ENCODE results near the gene DCAF5. TPM values are rescaled to one million over a fixed set of nuclear protein-coding genes. Genes with fewer than 3 reads are reported as not detected.

DCAF5 gene, protein sequence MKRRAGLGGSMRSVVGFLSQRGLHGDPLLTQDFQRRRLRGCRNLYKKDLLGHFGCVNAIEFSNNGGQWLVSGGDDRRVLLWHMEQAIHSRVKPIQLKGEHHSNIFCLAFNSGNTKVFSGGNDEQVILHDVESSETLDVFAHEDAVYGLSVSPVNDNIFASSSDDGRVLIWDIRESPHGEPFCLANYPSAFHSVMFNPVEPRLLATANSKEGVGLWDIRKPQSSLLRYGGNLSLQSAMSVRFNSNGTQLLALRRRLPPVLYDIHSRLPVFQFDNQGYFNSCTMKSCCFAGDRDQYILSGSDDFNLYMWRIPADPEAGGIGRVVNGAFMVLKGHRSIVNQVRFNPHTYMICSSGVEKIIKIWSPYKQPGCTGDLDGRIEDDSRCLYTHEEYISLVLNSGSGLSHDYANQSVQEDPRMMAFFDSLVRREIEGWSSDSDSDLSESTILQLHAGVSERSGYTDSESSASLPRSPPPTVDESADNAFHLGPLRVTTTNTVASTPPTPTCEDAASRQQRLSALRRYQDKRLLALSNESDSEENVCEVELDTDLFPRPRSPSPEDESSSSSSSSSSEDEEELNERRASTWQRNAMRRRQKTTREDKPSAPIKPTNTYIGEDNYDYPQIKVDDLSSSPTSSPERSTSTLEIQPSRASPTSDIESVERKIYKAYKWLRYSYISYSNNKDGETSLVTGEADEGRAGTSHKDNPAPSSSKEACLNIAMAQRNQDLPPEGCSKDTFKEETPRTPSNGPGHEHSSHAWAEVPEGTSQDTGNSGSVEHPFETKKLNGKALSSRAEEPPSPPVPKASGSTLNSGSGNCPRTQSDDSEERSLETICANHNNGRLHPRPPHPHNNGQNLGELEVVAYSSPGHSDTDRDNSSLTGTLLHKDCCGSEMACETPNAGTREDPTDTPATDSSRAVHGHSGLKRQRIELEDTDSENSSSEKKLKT
- total RNA-seq, result 11.5 and 12.3 TPM in 2 replicates

DNA sequence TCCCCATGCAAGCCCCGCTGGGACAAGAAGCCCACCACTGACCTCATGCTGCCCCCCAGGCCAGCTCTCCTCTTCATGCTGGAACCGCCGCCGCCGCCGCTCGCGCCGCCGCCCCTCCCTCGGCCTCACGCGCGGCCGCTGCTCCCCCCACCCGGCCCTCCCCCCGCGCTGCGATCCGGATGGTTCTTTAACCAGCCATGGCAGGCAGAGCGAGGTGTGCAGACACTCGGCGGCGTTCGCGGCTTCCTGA lies at the start of gene DCAF5:
DCAF5 (minus strand) TSS at position 218 of the 250 bp plus-strand sequence; CDS start at position 77, 141 bp downstream.

DNA sequence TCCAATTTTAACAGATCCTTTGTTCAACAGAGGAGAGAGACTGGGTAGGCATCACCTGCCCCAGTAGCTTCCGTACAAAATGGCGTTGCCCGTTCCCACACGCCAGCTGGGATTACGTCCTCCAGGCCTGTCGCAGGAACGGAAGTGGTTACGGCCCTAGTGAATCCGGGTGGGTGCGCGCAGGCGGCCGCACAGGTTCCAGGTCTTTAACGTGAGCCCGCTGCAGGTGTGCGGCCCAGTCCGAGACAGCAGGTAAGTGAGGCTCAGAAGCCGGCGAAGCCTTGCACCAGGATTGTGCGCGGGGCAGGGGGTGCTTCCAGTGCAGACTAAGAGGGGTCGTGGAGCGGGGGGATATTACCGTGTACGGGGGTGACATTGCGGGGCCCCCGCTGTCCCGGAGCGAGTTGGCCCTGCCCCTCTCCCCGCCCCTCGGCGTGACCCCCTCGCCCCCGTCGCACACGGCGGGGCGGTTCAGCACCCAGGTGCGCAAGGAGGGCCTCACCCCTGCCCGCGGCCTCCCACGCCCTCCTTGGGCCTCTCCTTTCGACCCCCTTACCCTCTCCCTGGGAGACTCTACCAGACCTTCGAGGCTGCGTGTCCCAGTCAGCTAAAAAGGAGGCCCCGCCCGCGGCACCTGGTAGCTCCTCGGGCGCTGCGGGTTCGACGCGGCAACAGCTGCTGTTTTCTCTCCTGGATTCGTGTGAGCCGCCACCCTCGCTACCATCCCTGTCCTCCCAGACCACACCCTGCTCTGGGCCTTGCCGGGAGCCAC lies 38.6 kb upstream of the DCAF5 start, which contains the start of gene EXD2:
EXD2 (plus strand) TSS at position 159 of the 772 bp plus-strand sequence. CDS start 17,973 bp downstream, outside the sequence.

Other genes starting within 250 kb of the DCAF5 start
- gene ACTN1, start 173.8 kb downstream of the DCAF5 start, total RNA-seq, result 146 and 155 TPM in 2 replicates
- gene EXD2, start 38.4 kb upstream of the DCAF5 start, total RNA-seq, result 9.5 and 15.0 TPM in 2 replicates
- 0.32 and 0.77 TPM in 2 replicates for gene GALNT16, start 107.0 kb upstream of the DCAF5 start, total RNA-seq
- gene ERH, start 245.2 kb upstream of the DCAF5 start, total RNA-seq, result 226 and 389 TPM in 2 replicates
- 76.0 and 84.9 TPM in 2 replicates for gene SLC39A9, start 245.6 kb upstream of the DCAF5 start, total RNA-seq